K562 (cell line): ENCODE measurements around the gene MCL1. TPM values are rescaled to one million over a fixed set of nuclear protein-coding genes. Genes with fewer than 3 reads are reported as not detected.

ENCODE experiments used
- ATF1 ChIP-seq, 2 experiments: fragments of 450-650 bp in 1 of 2; IDR thresholded peaks; 2 replicates each; pipeline ENCODE4 v1.6.1; 2016; ENCODE audit warnings: missing compliant biosample characterization in 1 of 2, missing genetic modification characterization in 1 of 2
- CBFA2T3 ChIP-seq: fragments of 450-650 bp; IDR thresholded peaks from 2 replicates; pipeline ENCODE4 v1.6.1; 2017
- CSDE1 ChIP-seq, 2 experiments: fragments of 450-650 bp; IDR thresholded peaks; 2 replicates each; pipeline ENCODE4 v1.6.1; 2016; ENCODE audit warnings: mild to moderate bottlenecking in 1 of 2
- DACH1 ChIP-seq: fragments of 450-650 bp; IDR thresholded peaks from 2 replicates; pipeline ENCODE4 v1.6.1; 2018; ENCODE audit not compliant: partially characterized antibody
- DDX20 ChIP-seq: fragments of 450-650 bp; IDR thresholded peaks from 2 replicates; pipeline ENCODE4 v1.6.1; 2016; ENCODE audit warnings: missing genetic modification characterization, low read depth, mild to moderate bottlenecking, missing compliant biosample characterization, moderate library complexity
- FOXK2 ChIP-seq, 2 experiments: fragments of 450-650 bp; IDR thresholded peaks in 1 of 2; conservative IDR thresholded peaks in 1 of 2; 2 replicates each; pipeline ENCODE4 v1.6.1; 2016; ENCODE audit warnings: low read depth in 2 of 2, mild to moderate bottlenecking in 1 of 2
- HDAC3 ChIP-seq: fragments of 450-650 bp; IDR thresholded peaks from 2 replicates; pipeline ENCODE4 v1.6.1; 2018; ENCODE audit warnings: borderline replicate concordance, mild to moderate bottlenecking, moderate library complexity; ENCODE audit not compliant: partially characterized antibody
- KDM1A ChIP-seq, 2 experiments: fragments of 450-650 bp; IDR thresholded peaks; 2 replicates each; pipeline ENCODE4 v1.6.1; 2016; ENCODE audit warnings: mild to moderate bottlenecking in 2 of 2
- KDM2B ChIP-seq: fragments of 250-450 bp; sonication (Bioruptor Pico); IDR thresholded peaks from 2 replicates; pipeline ENCODE4 v1.8.0; 2021; ENCODE audit warnings: mild to moderate bottlenecking, moderate library complexity
- KDM4B ChIP-seq, 2 experiments: fragments of 450-650 bp in 1 of 2; sonication (generic) in 1 of 2; IDR thresholded peaks; 2 replicates each; pipeline ENCODE4 v1.6.1; 2016 to 2017; ENCODE audit warnings: borderline replicate concordance in 2 of 2, antibody characterized with exemption in 1 of 2, low read depth in 1 of 2, mild to moderate bottlenecking in 1 of 2
- PRPF4 ChIP-seq: fragments of 200-400 bp; formaldehyde crosslinking; IDR thresholded peaks from one replicate; pipeline ENCODE4 v1.6.1; 2017; ENCODE audit warnings: low read length, low read depth, mild to moderate bottlenecking; ENCODE audit not compliant: insufficient read depth, poor library complexity, severe bottlenecking
- RBM17 ChIP-seq: fragments of 200-400 bp; formaldehyde crosslinking; IDR thresholded peaks from 2 replicates; pipeline ENCODE4 v1.6.1; 2017; ENCODE audit warnings: low read depth, mild to moderate bottlenecking, low read length, borderline replicate concordance
- SLC30A9 ChIP-seq: fragments of 250-450 bp; sonication (Bioruptor Pico); IDR thresholded peaks from 2 replicates; pipeline ENCODE4 v1.8.0; 2022; ENCODE audit warnings: mild to moderate bottlenecking, moderate library complexity
- SUPT5H ChIP-seq: fragments of 450-650 bp; IDR thresholded peaks from 2 replicates; pipeline ENCODE4 v1.6.1; 2016
- TCF3 ChIP-seq: sonication (generic); formaldehyde crosslinking; IDR thresholded peaks from 2 replicates; pipeline ENCODE4 v1.4.0; 2020; ENCODE audit warnings: mild to moderate bottlenecking, missing genetic modification reagents
- YY1 ChIP-seq, 3 experiments: IDR thresholded peaks; 2 replicates each; pipeline ENCODE4 v1.6.1; 2011; ENCODE audit warnings: low read length in 2 of 3, mild to moderate bottlenecking in 2 of 3, moderate library complexity in 2 of 3, borderline replicate concordance in 1 of 3, control low read depth in 1 of 3, low read depth in 1 of 3; ENCODE audit not compliant: insufficient read depth in 3 of 3, insufficient replicate concordance in 2 of 3, control insufficient read depth in 1 of 3, insufficient read length in 1 of 3; ENCODE audit errors: extremely low read depth in 1 of 3
- ZNF121 ChIP-seq: sonication (generic); formaldehyde crosslinking; conservative IDR thresholded peaks from 2 replicates; pipeline ENCODE4 v1.8.0; 2022; ENCODE audit warnings: missing genetic modification reagents
- polyA plus RNA-seq, 8 experiments: library from polyadenylated mRNA; depleted of rRNA in 4 of 8; stranded (reverse) in 5 of 8; unstranded in 3 of 8; fragments of >200 nt; fragmentation: Nextera tagmentation in 2 of 8; fragmentation: Illumina TruSeq in 1 of 8; extraction: Ambion mirVana in 2 of 8; extraction: Trizol in 1 of 8; gene quantifications; 2 replicates each; pipeline versions ENCODE4 v1.2.1 to v1.2.3, GENCODE V29; 2011 to 2014; ENCODE audit warnings: inconsistent platforms in 1 of 8, missing spikeins in 1 of 8
- total RNA-seq, 7 experiments: library from RNA; depleted of rRNA in 6 of 7; stranded (reverse); fragments of >200 nt in 6 of 7; fragmentation: Illumina TruSeq in 2 of 7; extraction: Trizol in 2 of 7; gene quantifications; 2 replicates each; pipeline versions ENCODE4 v1.2.1 to v1.2.3, GENCODE V29; 2011 to 2021; ENCODE audit warnings: low replicate concordance in 1 of 7
- TF ChIP-seq, protein P1 (sequence below): fragments of 250-450 bp; sonication (Bioruptor Pico); IDR thresholded peaks from 2 replicates; pipeline ENCODE4 v1.8.0; 2022; ENCODE audit warnings: inconsistent platforms
- TF ChIP-seq, protein P2 (sequence below), 2 experiments: IDR thresholded peaks; 2 replicates each; pipeline ENCODE4 v1.6.1; 2011; ENCODE audit warnings: borderline replicate concordance in 1 of 2, control low read depth in 1 of 2, low read depth in 1 of 2, low read length in 1 of 2, mild to moderate bottlenecking in 1 of 2, mixed read lengths in 1 of 2, moderate library complexity in 1 of 2; ENCODE audit not compliant: insufficient read depth in 1 of 2, insufficient read length in 1 of 2, poor library complexity in 1 of 2, severe bottlenecking in 1 of 2; ENCODE audit errors: extremely low read depth in 1 of 2
- TF ChIP-seq, protein P3 (sequence below): fragments of 450-650 bp; formaldehyde crosslinking; IDR thresholded peaks from 2 replicates; pipeline ENCODE4 v1.4.0; 2020; ENCODE audit warnings: mild to moderate bottlenecking
- TF ChIP-seq, protein P4 (sequence below): fragments of 250-450 bp; sonication (Bioruptor Pico); IDR thresholded peaks from 2 replicates; pipeline ENCODE4 v1.9.0; 2021; ENCODE audit warnings: mild to moderate bottlenecking

The MCL1 gene
- total and polyA plus RNA-seq, 9 of the 15 experiments (the other 6 are each of a cell fraction or from before 2014, with no cell fraction given) = 27.1 to 224 (median 138) TPM

DNA sequence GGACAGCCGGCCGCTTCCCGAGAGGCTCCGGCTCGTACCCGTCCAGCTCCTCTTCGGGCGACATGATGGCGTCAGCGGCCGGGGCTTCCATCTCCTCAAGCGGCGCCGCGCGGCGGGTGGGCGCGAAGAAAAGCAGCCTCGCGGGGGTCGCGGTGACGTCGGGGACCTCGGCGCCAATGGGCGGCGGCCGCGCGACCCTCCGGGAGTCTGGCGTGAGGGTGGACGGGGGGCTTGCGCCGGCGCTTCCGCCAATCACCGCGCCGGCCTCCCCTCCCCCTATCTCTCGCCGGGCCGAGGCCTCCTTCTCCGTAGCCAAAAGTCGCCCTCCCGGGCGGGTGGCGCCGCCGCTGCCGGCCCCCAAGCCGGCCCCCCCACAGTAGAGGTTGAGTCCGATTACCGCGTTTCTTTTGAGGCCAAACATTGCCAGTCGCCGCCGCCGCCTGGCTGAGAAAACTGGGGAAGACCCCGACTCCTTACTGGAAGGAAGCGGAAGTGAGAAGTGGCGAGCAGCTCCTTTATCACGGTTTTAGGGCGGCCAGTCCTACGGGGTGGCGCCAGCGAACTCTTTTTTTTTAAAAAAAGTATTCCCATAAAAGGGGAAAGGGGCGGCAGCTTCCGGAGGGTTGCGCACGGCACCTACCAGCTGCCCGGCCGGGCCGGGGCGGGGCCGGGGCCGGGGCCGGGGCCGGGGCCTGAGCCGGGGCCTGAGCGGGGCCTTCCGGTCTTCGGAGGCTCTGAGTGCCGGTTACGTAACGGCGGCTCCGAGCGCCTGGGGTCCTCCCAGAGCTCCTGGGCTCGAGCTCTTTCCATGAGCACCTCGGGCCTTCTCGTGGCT, at the start of gene MCL1 (continued):
- TF ChIP-seq, protein P1, sequence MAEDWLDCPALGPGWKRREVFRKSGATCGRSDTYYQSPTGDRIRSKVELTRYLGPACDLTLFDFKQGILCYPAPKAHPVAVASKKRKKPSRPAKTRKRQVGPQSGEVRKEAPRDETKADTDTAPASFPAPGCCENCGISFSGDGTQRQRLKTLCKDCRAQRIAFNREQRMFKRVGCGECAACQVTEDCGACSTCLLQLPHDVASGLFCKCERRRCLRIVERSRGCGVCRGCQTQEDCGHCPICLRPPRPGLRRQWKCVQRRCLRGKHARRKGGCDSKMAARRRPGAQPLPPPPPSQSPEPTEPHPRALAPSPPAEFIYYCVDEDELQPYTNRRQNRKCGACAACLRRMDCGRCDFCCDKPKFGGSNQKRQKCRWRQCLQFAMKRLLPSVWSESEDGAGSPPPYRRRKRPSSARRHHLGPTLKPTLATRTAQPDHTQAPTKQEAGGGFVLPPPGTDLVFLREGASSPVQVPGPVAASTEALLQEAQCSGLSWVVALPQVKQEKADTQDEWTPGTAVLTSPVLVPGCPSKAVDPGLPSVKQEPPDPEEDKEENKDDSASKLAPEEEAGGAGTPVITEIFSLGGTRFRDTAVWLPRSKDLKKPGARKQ = no peak
- TF ChIP-seq KDM4B (IDR thresholded peaks at IDR 0.05; ENCODE audit: borderline replicate concordance in 2 of 2, low read depth in 1 of 2) (0 out of 4 replicates have a peak, but pooled peaks of 1 of the 2 experiments have one; percentile 21), ATF1 (CRISPR knock-in tag; IDR thresholded peaks at IDR 0.05) (no peak), ATF1 (tag; IDR thresholded peaks at IDR 0.05) (peak; percentile 70), FOXK2 (conservative IDR thresholded peaks at IDR 0.05 in 1 of 2, IDR thresholded peaks at IDR 0.05 in 1 of 2; ENCODE audit: low read depth in 2 of 2) (no peak), KDM1A (IDR thresholded peaks at IDR 0.05) (no peak), CSDE1 (IDR thresholded peaks at IDR 0.05) (no peak; a peak in 1 of 4 replicates), DDX20 (tag) (no peak), ZNF121 (CRISPR knock-in tag) (no peak; the same call in 1 of the 2 replicates), PRPF4 (peak; percentile 99), SUPT5H (peak; percentile 97), DACH1 (no peak), HDAC3 (peak; percentile 67), SLC30A9 (CRISPR knock-in tag) (no peak), KDM2B (CRISPR knock-in tag) (0 out of 2 replicates have a peak, but pooled peaks have one; percentile 47), RBM17 (no peak), YY1 (IDR thresholded peaks at IDR 0.05; ENCODE audit: borderline replicate concordance in 1 of 3, control insufficient read depth in 1 of 3, extremely low read depth in 1 of 3, insufficient read depth in 3 of 3, insufficient read length in 1 of 3, insufficient replicate concordance in 2 of 3, low read depth in 1 of 3, low read length in 2 of 3) (peak; percentile 17 to 43 (median 40)), CBFA2T3 (no peak), TCF3 (CRISPR knock-in tag) (no peak)
- TF ChIP-seq, protein P2, sequence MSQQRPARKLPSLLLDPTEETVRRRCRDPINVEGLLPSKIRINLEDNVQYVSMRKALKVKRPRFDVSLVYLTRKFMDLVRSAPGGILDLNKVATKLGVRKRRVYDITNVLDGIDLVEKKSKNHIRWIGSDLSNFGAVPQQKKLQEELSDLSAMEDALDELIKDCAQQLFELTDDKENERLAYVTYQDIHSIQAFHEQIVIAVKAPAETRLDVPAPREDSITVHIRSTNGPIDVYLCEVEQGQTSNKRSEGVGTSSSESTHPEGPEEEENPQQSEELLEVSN (IDR thresholded peaks at IDR 0.05; ENCODE audit: borderline replicate concordance in 1 of 2, extremely low read depth in 1 of 2, insufficient read depth in 1 of 2, insufficient read length in 1 of 2, low read depth in 1 of 2, low read length in 1 of 2, poor library complexity in 1 of 2, severe bottlenecking in 1 of 2) = peak; percentile 8 to 47
- TF ChIP-seq, protein P3, sequence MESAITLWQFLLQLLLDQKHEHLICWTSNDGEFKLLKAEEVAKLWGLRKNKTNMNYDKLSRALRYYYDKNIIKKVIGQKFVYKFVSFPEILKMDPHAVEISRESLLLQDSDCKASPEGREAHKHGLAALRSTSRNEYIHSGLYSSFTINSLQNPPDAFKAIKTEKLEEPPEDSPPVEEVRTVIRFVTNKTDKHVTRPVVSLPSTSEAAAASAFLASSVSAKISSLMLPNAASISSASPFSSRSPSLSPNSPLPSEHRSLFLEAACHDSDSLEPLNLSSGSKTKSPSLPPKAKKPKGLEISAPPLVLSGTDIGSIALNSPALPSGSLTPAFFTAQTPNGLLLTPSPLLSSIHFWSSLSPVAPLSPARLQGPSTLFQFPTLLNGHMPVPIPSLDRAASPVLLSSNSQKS = no peak
- TF ChIP-seq, protein P4, sequence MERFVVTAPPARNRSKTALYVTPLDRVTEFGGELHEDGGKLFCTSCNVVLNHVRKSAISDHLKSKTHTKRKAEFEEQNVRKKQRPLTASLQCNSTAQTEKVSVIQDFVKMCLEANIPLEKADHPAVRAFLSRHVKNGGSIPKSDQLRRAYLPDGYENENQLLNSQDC (CRISPR knock-in tag) = peak; percentile 67; the same call in 1 of the 2 replicates
